HG03460 (cell line): ENCODE data around the gene SOD1.
"Not testable (repeated sequence)": the region's sequence is repeated elsewhere in the genome, so short reads cannot be mapped to it uniquely, and the experiment has no call there.

Experiments
- ATAC-seq: cut with Tn5 transposase; IDR thresholded peaks from one replicate; pipeline ENCODE4 v1.9.1; 2021; ENCODE audit not compliant: unreplicated experiment

The SOD1 gene

GRCh38 chr21:31659536-31660258 is at the start of gene SOD1:
Gene SOD1, plus strand, starts transcription at chr21:31659693. Its CDS starts 77 bp downstream, at chr21:31659770.
- ATAC-seq = peak; percentile 95

DNA sequence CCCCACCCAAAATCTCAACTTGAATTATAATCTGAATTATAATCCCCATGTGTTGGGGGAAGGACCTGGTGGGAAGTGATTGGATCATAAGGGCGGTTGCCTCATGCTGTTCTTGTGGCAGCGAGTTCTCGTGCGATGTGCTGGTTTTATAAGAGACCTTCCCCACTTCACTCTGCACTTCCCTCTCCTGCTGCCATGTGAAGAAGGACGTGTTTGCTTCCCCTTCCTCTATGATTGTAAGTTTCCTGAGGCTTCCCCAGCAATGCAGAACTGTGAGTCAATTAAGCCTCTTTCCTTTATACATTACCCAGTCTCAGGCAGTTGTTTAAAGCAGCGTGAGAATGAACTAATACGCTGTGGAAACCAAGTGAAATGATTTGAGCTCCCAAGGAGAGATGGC is 48.0 kb upstream of the SOD1 start:
- no peak for ATAC-seq

- ATAC-seq = no peak
Observed at GRCh38 chr21:31612894-31613785, 46.4 kb upstream of the SOD1 start.

DNA sequence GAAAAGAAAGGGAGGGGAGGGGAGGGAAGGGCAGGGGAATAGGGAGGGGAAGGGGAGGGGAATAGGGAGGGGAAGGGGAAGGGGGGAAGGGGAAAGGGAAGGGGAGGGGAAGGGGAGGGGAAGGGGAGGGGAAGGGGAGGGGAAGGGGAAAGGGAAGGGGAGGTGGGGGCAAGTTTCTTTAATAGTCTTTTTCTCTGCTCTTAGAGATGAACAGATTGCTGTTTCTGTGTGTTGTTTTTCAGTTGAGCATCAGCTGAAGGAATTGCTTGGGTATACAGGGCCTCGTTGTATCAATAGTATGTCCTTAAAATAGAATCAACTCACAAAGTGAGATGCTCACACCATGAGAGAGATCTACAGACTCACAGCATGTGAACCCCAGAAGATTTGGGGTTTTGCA is 44.8 kb upstream of the SOD1 start:
- no peak for ATAC-seq

GRCh38 chr21:31616216-31616615 is 43.3 kb upstream of the SOD1 start:
- ATAC-seq = no peak

- ATAC-seq = no peak
Observed at GRCh38 chr21:31618696-31619430, 40.6 kb upstream of the SOD1 start.

DNA sequence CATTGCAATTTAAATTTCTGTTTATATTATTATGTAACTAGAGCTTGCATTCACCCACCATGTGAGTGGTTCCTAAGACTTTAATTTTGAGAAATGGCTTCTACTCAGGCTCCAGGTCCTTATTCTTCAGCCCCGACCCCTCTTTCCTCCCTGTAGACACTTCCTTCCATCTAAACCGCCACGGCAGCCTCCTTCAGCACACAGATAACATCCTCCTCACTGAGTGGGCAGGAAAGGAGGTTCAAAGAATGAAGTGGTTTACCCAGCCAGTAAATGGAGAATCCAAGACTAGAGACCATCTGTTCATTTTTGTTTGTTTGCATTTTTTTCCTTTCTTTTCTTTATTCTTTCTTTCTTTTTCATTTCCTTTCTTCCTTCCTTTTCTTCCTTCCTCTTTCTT is 37.1 kb upstream of the SOD1 start:
- no peak for ATAC-seq

GRCh38 chr21:31623664-31624063 is 35.8 kb upstream of the SOD1 start:
- ATAC-seq = no peak

GRCh38 chr21:31624181-31624580 is 35.3 kb upstream of the SOD1 start:
- ATAC-seq = no peak

DNA sequence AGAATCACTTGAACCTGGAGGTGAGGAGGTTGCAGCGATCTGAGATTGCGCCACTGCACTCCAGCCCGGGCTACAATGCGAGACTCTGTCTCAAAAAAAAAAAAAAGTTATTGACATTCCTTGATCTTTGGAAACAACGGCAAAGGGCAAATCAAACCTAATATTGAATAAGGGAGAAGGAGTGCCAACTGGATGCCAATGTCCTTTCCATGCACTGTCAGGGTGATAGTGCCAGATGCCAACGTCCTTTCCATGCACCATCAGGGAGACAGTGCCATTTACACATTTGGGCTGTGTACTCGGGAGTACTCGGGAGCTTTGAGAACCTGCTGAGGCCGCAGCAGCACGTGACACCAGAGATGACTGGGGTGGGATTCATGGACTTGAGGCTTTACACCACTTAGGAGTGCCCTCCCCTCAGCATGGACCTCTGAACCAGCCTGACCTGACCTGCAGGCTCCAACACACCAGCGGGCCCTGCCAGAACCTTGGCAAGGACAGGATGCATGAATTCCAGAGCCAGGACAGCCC is 34.5 kb upstream of the SOD1 start:
- no peak for ATAC-seq

DNA sequence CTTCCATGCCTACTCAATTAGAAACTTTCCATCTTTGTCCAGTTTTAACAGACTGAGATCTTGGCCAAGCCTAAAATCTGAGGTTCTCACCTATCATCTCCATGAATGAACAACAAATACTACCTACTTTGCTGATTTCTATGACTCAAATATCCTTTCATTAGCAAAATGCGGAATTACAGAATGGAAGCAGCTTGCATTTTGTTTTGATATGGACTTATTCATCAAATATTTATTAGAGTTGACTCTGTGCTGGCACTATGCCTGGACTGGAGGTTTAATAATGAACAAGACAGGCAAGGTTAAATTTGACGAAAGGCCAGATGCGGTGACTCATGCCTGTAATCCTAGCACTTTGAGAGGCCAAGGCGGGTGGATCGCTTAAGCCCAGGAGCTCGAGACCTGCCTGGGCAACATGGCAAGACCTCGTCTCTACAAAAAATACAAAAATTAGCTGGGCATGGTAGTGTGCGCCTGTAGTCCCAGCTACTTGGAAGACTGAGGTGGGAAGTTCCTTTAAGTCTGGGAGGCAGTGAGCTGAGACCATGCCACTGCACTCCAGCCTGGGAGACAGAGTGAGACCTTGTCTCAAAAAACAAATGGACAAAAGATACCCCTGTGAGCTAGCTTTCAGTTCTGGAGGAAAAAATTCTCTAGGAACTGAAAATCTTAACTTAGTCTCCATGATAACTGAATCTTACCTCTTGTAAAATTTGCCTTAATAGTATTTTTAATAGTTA is 29.4 kb upstream of the SOD1 start:
- no peak for ATAC-seq

DNA sequence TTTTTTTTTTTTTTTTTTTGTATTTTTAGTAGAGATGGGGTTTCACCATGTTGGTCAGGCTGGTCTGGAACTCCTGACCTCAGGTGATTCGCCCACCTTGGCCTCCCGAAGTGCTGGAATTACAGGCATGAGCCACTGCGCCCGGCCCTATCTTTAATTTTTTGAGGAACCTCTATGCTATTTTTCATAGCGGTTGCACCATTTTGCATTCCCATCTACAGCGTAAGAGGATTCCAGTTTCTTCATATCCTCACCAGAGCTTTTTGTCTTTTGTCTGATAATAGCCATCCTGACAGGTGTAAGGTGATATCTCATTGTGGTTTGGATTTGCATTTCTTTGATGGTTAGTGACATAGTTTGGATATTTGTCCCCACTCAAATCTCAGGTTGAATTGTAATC is 27.6 kb upstream of the SOD1 start:
- ATAC-seq = not testable (repeated sequence)

GRCh38 chr21:31634993-31635392 is 24.5 kb upstream of the SOD1 start:
- no peak for ATAC-seq

DNA sequence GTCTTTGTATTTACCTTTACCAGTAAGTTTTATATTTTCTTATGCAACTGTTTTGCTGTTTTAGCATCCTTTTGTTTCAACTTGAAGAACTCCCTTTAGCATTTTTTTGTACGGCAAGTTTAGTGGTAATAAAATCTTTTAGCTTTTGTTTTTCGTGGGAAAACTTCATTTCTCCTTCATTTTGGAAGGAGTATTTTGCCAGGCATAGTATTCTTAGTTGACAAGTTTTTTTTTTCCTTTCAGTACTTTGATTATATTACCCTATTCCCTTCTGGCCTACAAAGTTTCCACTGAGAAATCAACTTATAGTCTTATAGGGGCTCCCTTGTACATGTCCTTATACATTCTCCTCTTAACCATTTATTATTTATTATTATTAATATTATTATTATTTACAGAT is 22.6 kb upstream of the SOD1 start:
- ATAC-seq = no peak

DNA sequence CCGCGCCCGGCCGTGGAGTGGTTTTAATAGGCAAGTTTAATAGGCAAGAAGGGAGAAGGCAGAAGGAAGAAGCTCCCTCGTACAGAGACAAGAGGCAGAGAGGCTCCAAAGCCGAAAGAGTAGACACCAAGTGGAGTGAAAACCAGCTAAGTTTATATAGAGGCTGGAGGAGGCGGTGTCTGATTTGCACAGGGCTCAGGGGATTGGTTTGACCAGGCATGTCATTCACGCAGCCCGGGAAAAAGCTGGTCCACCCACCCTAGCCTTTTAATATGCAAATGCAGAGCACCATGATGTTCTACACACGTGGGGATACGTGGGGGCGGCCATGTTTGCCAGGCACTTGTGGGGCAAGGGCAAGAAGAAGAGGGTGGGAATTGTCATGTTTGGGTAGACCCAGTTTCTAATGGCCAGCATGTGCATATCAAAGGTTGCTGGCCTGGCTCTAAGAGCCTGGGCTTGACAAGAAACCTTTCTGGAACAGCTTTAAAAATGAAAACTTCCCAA is 18.0 kb upstream of the SOD1 start:
- ATAC-seq = no peak

- ATAC-seq = no peak
Observed at GRCh38 chr21:31644643-31645042, 14.8 kb upstream of the SOD1 start.

DNA sequence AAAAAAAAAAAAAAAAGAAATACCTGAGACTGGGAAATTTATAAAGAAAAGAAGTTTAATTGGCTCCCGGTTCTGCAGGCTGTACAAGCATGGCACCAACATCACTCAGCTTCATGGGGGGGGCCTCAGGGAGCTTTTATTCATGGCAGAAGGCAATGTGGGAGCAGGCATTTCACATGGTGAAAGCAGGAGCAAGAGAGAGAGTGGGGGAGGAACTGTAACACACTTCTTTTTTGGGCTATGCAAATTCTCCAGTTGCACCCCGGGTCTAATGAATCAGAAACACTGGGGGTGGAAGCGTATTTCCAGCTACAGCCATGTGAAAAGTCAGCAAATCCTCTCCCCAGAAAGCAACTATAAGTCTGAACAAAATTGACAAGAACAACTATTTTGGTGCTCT is 11.8 kb upstream of the SOD1 start:
- no peak for ATAC-seq

GRCh38 chr21:31650930-31651329 is 8.6 kb upstream of the SOD1 start:
- ATAC-seq = no peak

- not testable (repeated sequence) for ATAC-seq
Observed at GRCh38 chr21:31651491-31651890, 8.0 kb upstream of the SOD1 start.

- ATAC-seq = no peak
Observed at GRCh38 chr21:31654340-31654739, 5.2 kb upstream of the SOD1 start.
